GM21423 (cell line): ENCODE results near the gene RUNX1.
"Not testable (repeated sequence)": the region's sequence is repeated elsewhere in the genome, so short reads cannot be mapped to it uniquely, and the experiment has no call there.

Experiments
- ATAC-seq: cut with Tn5 transposase; IDR thresholded peaks from one replicate; pipeline ENCODE4 v1.9.1; 2021; ENCODE audit warnings: mild to moderate bottlenecking, moderate library complexity; ENCODE audit not compliant: unreplicated experiment

Gene RUNX1

DNA sequence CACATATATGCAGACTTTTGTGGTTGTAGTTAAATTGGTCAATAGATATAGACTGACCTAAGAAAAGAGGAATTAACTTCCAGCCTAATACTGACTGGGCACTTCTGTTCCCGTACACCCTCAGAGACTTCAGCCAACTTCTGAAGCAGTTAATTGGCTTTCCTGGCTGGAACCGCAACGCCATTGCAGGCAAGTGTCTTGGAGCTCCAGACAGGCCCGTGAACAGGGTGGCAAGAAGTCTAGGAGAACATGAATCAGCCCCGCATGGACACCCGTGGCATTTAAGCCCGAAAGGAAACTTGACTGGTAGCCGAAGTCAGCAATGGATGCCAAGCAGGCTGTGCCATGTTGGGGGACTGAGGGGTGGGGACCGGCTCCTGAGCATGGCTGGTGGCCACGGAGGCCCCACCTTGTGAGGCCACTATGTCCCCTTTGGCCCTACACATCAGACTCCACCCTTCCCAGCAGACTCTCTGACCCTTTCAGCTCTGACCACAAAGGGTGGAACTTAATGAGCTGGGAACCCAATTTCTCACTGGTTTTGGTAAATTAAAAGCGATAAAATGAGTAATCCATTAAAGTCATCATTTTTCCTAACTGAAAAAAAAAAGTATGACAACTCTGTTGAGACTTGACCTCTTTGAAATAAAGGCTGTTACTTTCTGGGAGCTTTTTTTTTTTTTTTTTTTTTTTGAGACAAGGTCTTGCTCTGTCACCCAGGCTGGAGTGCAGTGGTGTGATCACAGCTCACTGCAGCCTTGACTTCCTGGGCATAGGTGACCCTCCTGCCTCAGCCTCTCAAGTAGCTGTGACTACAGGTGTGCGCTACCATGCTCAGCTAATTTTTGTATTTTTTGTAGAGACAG lies 54.1 kb downstream of the RUNX1 start:
- no peak for ATAC-seq

DNA sequence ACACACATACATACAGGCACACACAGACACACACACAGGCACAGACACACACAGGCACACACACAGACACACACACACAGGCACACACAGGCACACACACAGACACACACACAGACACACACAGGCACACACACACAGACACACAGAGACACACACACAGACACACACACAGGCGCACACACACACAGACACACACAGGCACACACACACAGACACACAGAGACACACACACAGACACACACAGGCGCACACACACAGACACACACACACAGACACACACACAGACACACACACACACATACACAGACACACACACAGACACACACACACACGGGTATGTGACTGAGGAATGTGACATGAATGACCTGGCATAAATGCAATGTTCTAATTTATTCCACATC lies 55.6 kb downstream of the RUNX1 start:
- ATAC-seq: not testable (repeated sequence)

- no peak for ATAC-seq
Observed at GRCh38 chr21:34992736-34993398, 56.2 kb downstream of the RUNX1 start.

GRCh38 chr21:34992180-34992579 lies 56.9 kb downstream of the RUNX1 start:
- no peak for ATAC-seq

- ATAC-seq: no peak
Observed at GRCh38 chr21:34991366-34991957, 57.6 kb downstream of the RUNX1 start.

DNA sequence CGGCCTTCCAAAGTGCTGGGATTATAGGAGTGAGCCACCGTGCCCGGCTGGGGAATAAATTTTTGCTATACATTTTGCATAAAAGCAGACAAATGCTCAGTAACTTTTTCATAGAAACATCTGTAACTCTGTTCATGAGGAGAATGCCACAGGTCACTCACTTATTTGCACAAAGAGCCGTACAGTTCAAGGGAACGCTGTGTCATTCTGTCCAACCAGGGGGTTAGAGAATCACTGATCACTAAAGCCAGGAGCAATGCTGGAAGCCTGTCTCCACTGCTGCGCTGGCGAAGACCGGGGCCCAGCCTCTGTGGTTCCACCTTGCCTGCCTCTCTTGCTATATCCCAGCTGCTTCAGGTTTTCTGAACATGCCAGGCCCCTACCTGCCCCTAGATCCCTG lies 58.3 kb downstream of the RUNX1 start:
- no peak for ATAC-seq

- ATAC-seq: no peak
Observed at GRCh38 chr21:34989337-34990151, 59.6 kb downstream of the RUNX1 start.

DNA sequence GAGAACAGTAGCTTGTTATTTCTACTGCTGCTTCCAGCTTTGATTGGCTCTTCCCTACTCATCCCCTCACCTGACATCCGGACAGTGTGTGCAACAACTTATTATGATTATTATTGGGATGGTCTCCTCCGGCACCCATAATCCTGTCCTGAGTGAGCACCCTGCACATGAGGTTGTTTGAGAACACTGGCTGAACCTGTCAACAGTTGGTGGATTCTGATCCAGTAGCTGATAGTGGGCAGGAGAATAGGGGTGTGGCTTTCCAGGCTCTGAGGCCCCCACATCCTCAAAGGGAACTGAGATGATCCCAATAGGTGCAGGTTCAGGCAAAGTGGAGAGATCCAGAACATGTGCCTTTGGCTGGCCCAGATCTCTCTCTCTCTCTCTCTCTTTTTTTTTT lies 60.5 kb downstream of the RUNX1 start:
- no peak for ATAC-seq

DNA sequence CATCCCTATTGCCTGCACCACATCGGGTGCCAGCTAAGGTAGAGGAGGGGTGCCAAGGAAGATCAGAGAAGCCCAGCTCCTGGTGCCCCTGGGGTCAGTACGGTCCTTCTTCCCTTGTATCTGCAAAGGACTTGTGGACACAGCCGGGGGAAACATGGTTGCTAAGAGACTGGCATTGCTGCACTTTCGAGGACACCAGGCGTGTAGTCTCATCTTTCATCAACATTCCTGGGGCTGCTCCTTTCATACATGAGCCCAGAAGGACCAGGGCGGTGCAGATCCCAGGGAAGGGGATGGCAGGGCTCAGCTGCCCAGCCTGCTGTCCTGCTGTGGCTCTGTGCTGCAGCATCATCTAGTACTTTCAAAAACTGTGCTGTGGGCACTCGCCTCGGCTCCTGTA lies 61.0 kb downstream of the RUNX1 start:
- no peak for ATAC-seq

DNA sequence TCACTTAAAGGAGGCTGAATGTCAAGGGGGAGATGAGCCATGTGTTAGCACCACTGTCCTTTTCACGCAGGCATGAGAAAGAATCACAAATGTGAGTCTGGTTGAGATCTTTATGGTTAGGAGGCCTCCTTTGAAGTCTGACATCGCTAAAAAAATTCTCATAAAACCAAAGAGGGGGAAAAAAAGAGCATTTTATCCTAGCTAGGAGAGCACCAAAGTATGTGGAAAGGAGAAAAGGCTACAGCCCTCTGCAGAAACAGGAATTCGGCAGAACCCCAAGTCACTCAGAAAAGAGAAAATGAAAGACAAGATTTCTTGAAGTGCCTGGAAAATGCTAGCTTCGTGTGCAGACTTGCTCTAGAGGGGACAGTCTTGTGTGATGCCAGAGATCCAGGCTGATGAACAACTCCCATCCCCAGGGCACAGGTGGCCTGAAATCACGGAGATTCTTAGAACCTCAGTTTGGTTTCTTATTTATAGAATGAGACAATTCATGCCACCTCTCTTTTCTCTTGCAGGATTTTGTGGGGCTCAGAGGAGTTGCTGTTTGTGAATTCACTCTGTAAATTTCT lies 61.5 kb downstream of the RUNX1 start:
- ATAC-seq: no peak

DNA sequence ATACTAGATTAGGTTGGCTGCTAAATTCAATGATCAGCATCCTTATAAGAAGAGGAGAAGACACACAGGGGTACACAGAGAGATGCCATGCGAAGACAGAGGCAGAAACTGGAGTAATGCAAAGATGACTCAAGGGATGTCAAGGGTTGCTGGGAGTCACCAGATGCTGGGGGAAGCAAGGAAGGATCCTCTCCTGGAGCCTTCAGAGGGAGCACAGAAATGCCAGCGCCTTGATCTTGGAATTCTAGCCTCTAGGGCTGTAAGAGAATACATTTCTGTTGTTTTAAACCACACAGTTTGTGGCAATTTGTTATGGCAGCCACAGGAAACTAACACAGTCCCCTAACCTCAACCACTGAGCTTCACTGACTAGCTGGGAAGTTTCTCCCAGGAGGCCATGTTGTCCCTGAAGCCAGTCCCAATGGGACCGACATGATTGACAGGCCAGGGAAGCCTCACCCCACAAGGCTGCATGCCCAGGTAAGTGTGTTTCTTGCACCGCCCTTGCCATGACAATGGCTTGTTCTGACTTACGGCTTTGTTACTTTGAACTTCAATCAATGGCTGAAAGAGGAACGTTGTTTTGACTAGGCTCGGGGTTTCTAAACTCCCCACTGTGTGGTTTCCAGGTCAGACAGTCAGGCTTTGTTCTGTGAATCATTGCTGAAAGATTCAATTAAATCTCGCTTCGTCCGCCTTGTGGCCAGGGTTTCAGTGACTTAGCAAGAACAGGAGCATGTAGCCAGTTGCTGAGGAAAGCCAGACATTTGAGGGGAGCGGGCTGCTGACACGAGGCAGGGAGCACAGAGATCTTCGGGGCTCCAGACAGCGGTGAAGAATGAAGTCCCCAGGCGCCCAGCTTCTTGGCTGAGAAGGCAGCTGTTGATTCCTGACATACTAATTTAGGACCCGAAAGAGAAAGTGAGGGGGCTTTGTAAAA lies 62.3 kb downstream of the RUNX1 start:
- ATAC-seq: peak; percentile 57

GRCh38 chr21:34984356-34985058 lies 64.6 kb downstream of the RUNX1 start:
- ATAC-seq: no peak

DNA sequence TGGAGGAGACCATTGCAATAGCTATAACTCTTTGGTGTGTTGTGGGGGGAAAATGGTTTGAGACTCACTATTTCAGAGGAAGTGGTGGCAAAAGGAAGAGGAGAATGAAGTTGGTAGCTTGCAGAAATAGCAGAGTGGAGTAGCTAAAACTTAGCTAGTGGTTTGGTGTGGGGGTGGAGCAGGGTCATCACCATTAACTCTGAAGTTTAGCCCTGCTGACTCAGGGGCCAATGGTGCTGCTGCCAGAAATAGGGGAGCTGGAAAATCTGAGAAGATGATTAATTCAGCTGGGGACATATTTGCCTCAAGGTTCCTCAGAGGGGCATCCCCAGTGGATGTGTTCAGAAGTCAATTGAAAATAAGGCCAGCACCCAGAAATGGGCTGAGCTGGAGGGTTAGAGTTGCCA lies 65.4 kb downstream of the RUNX1 start:
- no peak for ATAC-seq

DNA sequence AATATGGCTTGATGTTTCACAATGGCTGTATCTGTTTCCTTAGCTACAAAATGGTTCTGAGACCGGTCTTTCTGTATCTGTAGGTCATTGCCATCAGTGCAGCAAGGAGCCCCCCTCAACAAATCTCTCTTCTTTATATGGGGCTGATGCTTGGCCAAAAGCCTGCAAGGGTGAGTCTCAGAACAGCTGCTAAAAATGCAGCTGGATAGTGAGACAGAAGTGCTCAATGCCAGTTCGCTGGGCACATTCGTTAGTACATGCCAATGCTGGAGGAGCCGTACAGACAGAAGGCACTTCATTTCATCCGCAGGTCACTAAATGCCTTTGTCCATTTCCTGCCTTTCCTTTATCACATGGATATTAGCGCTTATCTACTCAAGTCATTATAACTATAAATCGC lies 67.3 kb downstream of the RUNX1 start:
- ATAC-seq: no peak

DNA sequence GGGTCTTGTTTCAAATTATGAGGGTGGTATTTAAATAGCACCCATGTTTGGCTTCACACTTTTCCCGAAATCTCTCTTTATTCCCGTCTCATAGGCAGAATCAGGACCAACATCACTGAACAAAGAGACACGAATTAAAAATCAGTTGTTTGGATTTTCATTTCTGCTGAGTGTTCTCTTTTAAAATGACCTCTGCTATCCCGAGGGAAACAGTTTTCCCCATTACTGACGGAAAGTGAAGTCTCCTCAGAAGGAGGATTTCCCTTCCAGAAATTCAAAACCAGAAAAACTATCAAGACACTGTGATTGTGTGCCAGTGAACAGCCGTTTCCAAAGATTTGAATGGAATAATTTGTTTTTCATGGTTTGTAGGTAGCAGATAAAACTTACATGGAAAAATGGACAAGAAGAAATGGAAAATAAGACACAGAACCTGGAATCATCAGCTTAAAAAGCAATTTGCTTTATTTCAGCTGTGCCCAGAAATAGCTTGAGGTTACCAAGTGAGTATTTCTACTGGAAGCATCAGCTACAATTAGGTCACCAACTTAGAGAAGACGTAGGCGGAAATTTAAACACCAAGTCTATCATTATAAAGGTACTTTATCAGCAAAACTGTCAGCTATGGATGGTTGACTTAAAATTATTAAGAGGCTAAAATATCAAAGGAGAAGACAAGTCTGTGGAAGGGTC lies 68.5 kb downstream of the RUNX1 start:
- no peak for ATAC-seq

DNA sequence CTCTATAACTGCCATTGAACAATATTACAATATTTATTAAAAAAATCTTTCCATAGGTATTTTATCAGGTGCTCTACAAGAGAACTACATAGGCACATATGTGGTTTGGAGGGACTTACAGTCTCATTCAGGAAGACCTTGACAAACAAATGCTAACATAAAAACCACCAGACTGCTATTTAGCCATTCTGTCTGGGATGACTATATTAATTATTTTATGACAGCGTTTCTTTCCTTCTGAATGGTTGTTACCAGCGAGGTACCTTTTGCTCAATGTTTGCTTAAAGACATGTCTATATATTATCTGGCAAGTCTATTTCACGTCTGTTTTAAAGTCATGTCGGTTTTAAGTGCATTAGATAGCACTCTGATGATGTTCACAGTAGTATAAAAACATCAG lies 69.7 kb downstream of the RUNX1 start:
- no peak for ATAC-seq

- no peak for ATAC-seq
Observed at GRCh38 chr21:34977333-34977732, 71.8 kb downstream of the RUNX1 start.

DNA sequence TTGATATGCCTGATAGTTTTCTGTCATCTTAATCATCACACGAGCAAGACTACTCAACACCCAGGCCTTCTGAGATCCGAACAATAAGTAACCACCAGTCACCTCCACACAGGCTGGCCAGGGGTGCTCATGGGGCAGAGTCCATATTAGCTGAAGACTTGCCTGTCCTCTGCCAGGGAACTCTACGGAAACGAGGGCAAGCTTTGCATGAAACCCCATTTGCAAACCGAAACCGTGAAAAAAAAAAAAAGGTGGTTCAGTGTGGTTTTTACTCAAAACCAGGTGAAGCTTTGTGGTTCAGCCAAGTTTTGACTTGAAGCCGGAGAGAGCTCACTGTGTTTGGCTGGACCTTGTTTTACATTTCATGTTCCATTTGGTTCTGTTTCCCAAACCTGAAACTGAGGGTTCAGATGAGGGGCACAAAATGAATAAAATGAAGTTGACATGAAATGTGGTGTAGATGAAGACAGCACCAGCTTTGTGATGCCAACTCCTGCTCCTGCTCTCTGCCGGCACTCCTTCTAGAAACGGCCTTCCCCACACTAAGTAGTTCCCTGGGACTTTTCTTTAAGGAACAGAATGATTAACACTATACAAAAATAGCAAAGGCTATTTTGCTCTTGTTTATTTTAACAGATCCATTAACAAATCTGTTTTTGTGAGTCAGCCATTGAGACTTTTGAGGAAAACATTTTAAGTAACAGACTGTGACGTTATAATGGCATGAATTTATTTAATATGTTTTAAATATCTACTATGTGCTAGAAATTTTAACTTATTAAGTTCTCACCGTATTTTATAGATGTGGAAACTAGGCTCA lies 74.7 kb downstream of the RUNX1 start:
- peak; percentile 92 for ATAC-seq
